Upper lobe of right lung (tissue), 1 donor: Measurements from ENCODE around the gene ADI1. TPM values are rescaled to one million over a fixed set of nuclear protein-coding genes. Genes with fewer than 3 reads are reported as not detected.
"Not testable (repeated sequence)": the region's sequence is repeated elsewhere in the genome, so short reads cannot be mapped to it uniquely, and the experiment has no call there.

Source experiments
- ATAC-seq: fragments of 200-7000 bp; cut with Tn5 transposase; one replicate; pipeline ENCODE4 v1.9.1; 2020; ENCODE audit warnings: mild to moderate bottlenecking, moderate library complexity
- DNase-seq: peaks from one replicate; pipeline ENCODE4 v3.0.0-alpha.2; 2020
- H3K27ac ChIP-seq: fragments of 200-600 bp; one replicate; pipeline ENCODE4 v1.8.0; 2022
- H3K27me3 ChIP-seq: fragments of 200-600 bp; one replicate; pipeline ENCODE4 v1.8.0; 2022; ENCODE audit warnings: mild to moderate bottlenecking
- H3K36me3 ChIP-seq: fragments of 200-600 bp; one replicate; pipeline ENCODE4 v1.8.0; 2022
- H3K4me1 ChIP-seq: fragments of 200-600 bp; one replicate; pipeline ENCODE4 v1.8.0; 2022
- H3K4me3 ChIP-seq: fragments of 200-600 bp; one replicate; pipeline ENCODE4 v1.8.0; 2022; ENCODE audit warnings: mild to moderate bottlenecking
- H3K9me3 ChIP-seq: fragments of 200-600 bp; one replicate; pipeline ENCODE4 v1.8.0; 2022
- intact Hi-C: fragments of 100-400 bp; cut with DNase I; formaldehyde crosslinking; loops from one replicate; pipeline ENCODE4 v1.11.0; 2022
- total RNA-seq: library from RNA; stranded (reverse); fragmentation: NEBNext Ultra II Directional; extraction: Animal tissue kit (Norgen Biotek cat#: 25700); gene quantifications from one replicate; pipeline ENCODE4 v1.2.1, GENCODE V29; 2021
- TF ChIP-seq, protein P1 (sequence below): fragments of 200-600 bp; IDR thresholded peaks from one replicate; pipeline ENCODE4 v1.8.0; 2022; ENCODE audit warnings: antibody characterized with exemption
- donor health status: DM: no; HTN: yes; CAD: no; lungs with severe emphysema.

Gene ADI1
- total RNA-seq, 1 donor from 2014 or later = 66.8 TPM

- Histone ChIP-seq H3K27me3 (no peaks in the 10 kb centered on the region), H3K4me1 (peaks cover 5% of the 10 kb centered on the region), H3K4me3 (no peak overlapping the region), H3K27ac (no peak overlapping the region), H3K9me3 (no peaks in the 10 kb centered on the region), H3K36me3 (peaks cover 49% of the 10 kb centered on the region)
- TF ChIP-seq, protein P1, sequence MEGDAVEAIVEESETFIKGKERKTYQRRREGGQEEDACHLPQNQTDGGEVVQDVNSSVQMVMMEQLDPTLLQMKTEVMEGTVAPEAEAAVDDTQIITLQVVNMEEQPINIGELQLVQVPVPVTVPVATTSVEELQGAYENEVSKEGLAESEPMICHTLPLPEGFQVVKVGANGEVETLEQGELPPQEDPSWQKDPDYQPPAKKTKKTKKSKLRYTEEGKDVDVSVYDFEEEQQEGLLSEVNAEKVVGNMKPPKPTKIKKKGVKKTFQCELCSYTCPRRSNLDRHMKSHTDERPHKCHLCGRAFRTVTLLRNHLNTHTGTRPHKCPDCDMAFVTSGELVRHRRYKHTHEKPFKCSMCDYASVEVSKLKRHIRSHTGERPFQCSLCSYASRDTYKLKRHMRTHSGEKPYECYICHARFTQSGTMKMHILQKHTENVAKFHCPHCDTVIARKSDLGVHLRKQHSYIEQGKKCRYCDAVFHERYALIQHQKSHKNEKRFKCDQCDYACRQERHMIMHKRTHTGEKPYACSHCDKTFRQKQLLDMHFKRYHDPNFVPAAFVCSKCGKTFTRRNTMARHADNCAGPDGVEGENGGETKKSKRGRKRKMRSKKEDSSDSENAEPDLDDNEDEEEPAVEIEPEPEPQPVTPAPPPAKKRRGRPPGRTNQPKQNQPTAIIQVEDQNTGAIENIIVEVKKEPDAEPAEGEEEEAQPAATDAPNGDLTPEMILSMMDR = no peak
- intact Hi-C loops = no loop called here
- ATAC-seq (no peak), DNase-seq (no peak)
These were observed 67.2 kb downstream of the ADI1 start for GRCh38 chr2:3451926-3452671.

GRCh38 chr2:3451169-3451568 is 68.2 kb downstream of the ADI1 start:
- Histone ChIP-seq H3K27me3 (no peaks in the 10 kb centered on the region), H3K4me3 (no peak overlapping the region), H3K27ac (no peak overlapping the region), H3K4me1 (peaks cover 5% of the 10 kb centered on the region), H3K36me3 (peaks cover 58% of the 10 kb centered on the region), H3K9me3 (no peaks in the 10 kb centered on the region)
- intact Hi-C loops = no loop called here
- DNase-seq = no peak
- no peak for ATAC-seq
- TF ChIP-seq, protein P1 = no peak

GRCh38 chr2:3450385-3451010 is 68.8 kb downstream of the ADI1 start:
- no peaks in the 10 kb centered on the region for H3K9me3 ChIP-seq
- intact Hi-C loops = no loop called here
- no peak for DNase-seq
- peaks cover 65% of the 10 kb centered on the region for H3K36me3 ChIP-seq
- no peak for ATAC-seq
- H3K4me3 ChIP-seq = no peak overlapping the region
- TF ChIP-seq, protein P1 = no peak
- H3K4me1 ChIP-seq = peaks cover 5% of the 10 kb centered on the region
- H3K27ac ChIP-seq = no peak overlapping the region
- no peaks in the 10 kb centered on the region for H3K27me3 ChIP-seq

GRCh38 chr2:3449936-3450335 is 69.4 kb downstream of the ADI1 start:
- H3K9me3 ChIP-seq = no peaks in the 10 kb centered on the region
- ATAC-seq (no peak), DNase-seq (no peak)
- H3K27ac ChIP-seq = no peak overlapping the region
- no peak overlapping the region for H3K4me3 ChIP-seq
- H3K4me1 ChIP-seq = peaks cover 5% of the 10 kb centered on the region
- TF ChIP-seq, protein P1 = no peak
- no peaks in the 10 kb centered on the region for H3K27me3 ChIP-seq
- intact Hi-C loops = no loop called here
- H3K36me3 ChIP-seq = peaks cover 69% of the 10 kb centered on the region

GRCh38 chr2:3449086-3449485 is 70.2 kb downstream of the ADI1 start:
- intact Hi-C loops = no loop called here
- no peak overlapping the region for H3K4me3 ChIP-seq
- H3K36me3 ChIP-seq = peaks cover 78% of the 10 kb centered on the region
- H3K27me3 ChIP-seq = no peaks in the 10 kb centered on the region
- no peaks in the 10 kb centered on the region for H3K9me3 ChIP-seq
- TF ChIP-seq, protein P1 = no peak
- DNase-seq = no peak
- peaks cover 5% of the 10 kb centered on the region for H3K4me1 ChIP-seq
- ATAC-seq = no peak
- no peak overlapping the region for H3K27ac ChIP-seq

- H3K9me3 ChIP-seq, H3K27me3 ChIP-seq, H3K4me1 ChIP-seq, H3K4me3 ChIP-seq, DNase-seq, intact Hi-C loops, H3K27ac ChIP-seq, ATAC-seq: not testable (repeated sequence)
- H3K36me3 ChIP-seq = peaks cover 81% of the 10 kb centered on the region
These were observed 70.9 kb downstream of the ADI1 start for GRCh38 chr2:3448441-3448911.
